ENCODE results near the gene EMC10.

DNA sequence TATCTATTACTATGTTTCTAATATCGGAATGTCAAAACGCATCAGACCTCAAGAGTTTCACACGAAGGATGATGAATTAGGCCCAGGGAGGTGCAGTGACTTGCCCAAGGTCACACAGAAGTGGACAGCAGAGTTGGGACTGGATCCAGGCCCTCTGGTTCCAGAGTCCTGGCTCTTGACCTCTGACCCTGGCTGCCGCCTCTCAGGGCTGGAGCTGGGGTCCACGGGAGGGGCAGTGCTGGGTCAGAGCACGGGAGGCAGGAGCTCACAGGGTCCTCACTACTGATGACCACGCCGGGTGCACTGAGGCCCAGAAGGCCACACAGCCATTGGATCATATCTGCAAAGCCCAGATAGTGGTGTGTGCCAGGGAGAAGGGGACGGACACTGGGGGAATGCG is 46.6 kb downstream of the EMC10 start:
- TF ChIP-seq, protein P1, sequence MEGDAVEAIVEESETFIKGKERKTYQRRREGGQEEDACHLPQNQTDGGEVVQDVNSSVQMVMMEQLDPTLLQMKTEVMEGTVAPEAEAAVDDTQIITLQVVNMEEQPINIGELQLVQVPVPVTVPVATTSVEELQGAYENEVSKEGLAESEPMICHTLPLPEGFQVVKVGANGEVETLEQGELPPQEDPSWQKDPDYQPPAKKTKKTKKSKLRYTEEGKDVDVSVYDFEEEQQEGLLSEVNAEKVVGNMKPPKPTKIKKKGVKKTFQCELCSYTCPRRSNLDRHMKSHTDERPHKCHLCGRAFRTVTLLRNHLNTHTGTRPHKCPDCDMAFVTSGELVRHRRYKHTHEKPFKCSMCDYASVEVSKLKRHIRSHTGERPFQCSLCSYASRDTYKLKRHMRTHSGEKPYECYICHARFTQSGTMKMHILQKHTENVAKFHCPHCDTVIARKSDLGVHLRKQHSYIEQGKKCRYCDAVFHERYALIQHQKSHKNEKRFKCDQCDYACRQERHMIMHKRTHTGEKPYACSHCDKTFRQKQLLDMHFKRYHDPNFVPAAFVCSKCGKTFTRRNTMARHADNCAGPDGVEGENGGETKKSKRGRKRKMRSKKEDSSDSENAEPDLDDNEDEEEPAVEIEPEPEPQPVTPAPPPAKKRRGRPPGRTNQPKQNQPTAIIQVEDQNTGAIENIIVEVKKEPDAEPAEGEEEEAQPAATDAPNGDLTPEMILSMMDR (IDR thresholded peaks at IDR 0.05), result no peak
- TF ChIP-seq POLR2A (IDR thresholded peaks at IDR 0.05), result no peak

All from suprapubic skin (tissue), 3 donors.